ENCODE data around the gene RITA1.

Gene RITA1

DNA sequence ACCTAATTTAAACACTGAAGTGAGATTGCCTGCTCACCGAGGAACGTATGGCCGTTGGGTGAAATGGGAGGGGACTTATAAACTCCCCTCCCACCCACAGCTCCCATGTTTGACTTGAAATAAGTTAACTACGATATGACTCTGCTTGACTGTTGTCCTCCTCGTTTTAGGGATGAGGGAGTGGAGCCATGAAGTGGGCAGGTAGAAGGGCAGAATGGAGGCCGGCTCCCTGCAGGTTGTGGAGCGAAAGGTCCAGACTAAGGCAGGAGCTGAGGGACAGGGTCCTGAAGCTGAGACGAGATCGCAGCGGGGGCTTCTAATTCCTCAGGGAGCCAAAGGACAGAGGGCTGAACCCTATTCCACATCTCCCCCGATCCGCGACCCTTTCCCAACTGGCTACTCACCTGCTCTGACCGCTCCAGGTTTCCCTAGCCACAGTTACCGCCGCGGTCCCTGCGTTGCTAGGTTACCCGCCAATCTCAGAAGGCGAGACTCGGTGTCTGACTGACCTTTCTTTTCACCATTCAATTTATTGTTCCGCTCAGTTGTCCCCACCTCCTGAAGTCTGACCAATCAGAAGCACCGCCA lies 35.2 kb downstream of the RITA1 start:
- Histone ChIP-seq H3K36me3 (ENCODE audit: control insufficient read depth, insufficient read depth, low read length) (no peaks in the 10 kb centered on the region), H3K27ac (ENCODE audit: insufficient read depth, low read depth, low read length, poor library complexity, severe bottlenecking) (no peak overlapping the region), H3K4me1 (ENCODE audit: control insufficient read depth, insufficient read depth, low read length) (peaks cover 6% of the 10 kb centered on the region), H3K9me3 (ENCODE audit: control insufficient read depth, low read length) (no peaks in the 10 kb centered on the region), H3K27me3 (ENCODE audit: control insufficient read depth, insufficient read depth, low read length, poor library complexity, severe bottlenecking) (no peaks in the 10 kb centered on the region), H3K4me3 (ENCODE audit: insufficient read depth, low read depth, low read length) (peak overlapping the region; percentile 56)
- WGBS, 2 experiments, result 9 to 10% methylated on average over 22 to 23 of the region's 23 CpGs

DNA sequence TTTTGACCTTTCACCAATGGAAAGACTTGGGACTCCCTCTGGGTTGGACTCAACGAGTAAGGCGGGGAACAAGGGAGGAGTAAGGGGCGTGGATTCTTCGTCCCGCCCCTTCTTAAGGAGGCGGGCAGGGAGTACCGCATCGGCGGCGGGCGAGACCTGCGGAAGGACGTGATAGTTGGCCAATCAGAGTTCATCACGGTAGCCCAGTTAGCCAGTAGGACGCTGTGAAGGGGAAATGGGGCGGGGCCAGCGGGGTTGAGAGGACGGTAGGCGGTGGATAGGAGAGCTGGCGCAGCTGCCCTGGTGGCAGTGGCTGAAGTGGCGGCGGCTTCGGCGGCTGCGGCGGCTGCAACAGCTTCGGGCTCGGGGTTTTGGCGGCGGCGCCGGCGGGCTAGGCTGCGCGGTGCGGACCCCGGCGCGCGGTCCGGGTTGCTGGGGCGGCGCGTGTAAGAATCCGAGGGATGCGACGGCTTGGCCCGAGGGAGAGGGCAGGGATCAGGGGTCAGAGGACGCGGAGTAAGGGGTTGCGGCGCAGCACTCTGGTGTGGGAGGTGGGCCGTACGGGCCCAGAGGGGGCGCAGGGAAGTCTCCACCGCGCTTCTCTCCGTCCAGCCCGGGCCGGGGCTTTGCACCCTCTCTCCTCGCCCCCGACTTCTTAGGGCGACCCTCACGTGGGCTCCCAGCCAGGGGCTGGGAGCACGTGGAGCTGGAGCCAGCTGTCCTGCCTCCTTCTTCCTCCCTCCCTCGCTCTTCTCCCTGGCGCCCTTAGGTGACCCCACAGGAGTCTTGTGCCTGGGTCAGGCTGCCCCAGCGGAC lies 35.9 kb downstream of the RITA1 start, which contains the start of gene TPCN1:
TSS of gene TPCN1 (plus strand) at position 284 of the 816 bp plus-strand sequence. CDS start 5,389 bp downstream, outside the sequence.
- Histone ChIP-seq H3K9me3 (ENCODE audit: control insufficient read depth, low read length) (no peaks in the 10 kb centered on the region), H3K36me3 (ENCODE audit: control insufficient read depth, insufficient read depth, low read length) (no peaks in the 10 kb centered on the region), H3K4me3 (ENCODE audit: insufficient read depth, low read depth, low read length) (peak within 1 kb of the TSS; percentile 69), H3K27ac (ENCODE audit: insufficient read depth, low read depth, low read length, poor library complexity, severe bottlenecking) (peak within 1 kb of the TSS; percentile 67), H3K4me1 (ENCODE audit: control insufficient read depth, insufficient read depth, low read length) (peaks cover 6% of the 10 kb centered on the region), H3K27me3 (ENCODE audit: control insufficient read depth, insufficient read depth, low read length, poor library complexity, severe bottlenecking) (no peaks in the 10 kb centered on the region)
- WGBS, 2 experiments, result 0 to 1% methylated on average over 68 of the region's 68 CpGs

GRCh38 chr12:113221997-113222729 lies 36.6 kb downstream of the RITA1 start:
- H3K4me3 ChIP-seq (ENCODE audit: insufficient read depth, low read depth, low read length), result peak overlapping the region; percentile 69
- WGBS, 2 experiments, result 37 to 39% methylated on average over 12 of the region's 12 CpGs
- H3K27ac ChIP-seq (ENCODE audit: insufficient read depth, low read depth, low read length, poor library complexity, severe bottlenecking), result peak overlapping the region; percentile 67
- peaks cover 6% of the 10 kb centered on the region for H3K4me1 ChIP-seq (ENCODE audit: control insufficient read depth, insufficient read depth, low read length)
- no peaks in the 10 kb centered on the region for H3K9me3 ChIP-seq (ENCODE audit: control insufficient read depth, low read length)
- no peaks in the 10 kb centered on the region for H3K36me3 ChIP-seq (ENCODE audit: control insufficient read depth, insufficient read depth, low read length)
- no peaks in the 10 kb centered on the region for H3K27me3 ChIP-seq (ENCODE audit: control insufficient read depth, insufficient read depth, low read length, poor library complexity, severe bottlenecking)

DNA sequence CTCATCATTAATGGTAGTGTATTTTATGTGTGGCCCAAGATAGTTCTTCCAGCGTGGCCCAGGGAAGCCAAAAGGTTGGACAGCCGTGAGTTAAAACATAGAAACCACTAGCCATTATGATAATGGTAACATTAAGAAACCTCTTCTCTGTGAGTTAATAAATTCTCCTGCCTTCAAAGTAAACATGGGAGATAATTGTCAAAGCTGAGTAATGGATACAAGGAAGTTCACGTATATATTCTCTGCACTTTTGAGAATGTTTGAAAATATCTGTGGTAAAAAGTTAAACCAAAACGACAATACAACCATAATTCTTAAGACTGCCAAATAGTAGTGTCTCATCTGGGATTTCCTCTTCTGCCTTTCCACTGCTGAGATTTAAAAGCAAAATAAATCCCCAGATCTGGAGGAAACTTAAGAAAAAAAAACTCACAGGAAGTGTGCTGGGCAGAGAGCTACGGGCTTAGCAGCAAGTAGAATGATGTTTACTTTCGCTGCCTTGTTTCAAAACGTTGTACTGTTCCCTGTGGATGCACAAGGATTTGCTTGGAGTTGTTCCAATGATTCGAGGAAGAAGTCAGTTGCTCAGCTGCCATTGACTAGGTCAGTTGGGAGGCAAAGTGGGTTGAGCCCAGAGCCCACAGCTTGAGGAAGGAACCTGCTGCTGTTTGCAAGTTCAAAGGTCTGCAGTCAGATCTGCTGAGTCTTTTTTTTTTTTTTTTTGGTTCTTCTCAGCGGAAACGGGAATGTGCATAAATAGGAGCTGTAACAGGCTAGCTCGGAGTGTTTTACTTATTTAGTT lies 37.4 kb downstream of the RITA1 start:
- Histone ChIP-seq H3K4me3 (ENCODE audit: insufficient read depth, low read depth, low read length) (no peak overlapping the region), H3K27me3 (ENCODE audit: control insufficient read depth, insufficient read depth, low read length, poor library complexity, severe bottlenecking) (no peaks in the 10 kb centered on the region), H3K9me3 (ENCODE audit: control insufficient read depth, low read length) (no peaks in the 10 kb centered on the region), H3K36me3 (ENCODE audit: control insufficient read depth, insufficient read depth, low read length) (no peaks in the 10 kb centered on the region), H3K4me1 (ENCODE audit: control insufficient read depth, insufficient read depth, low read length) (peaks cover 6% of the 10 kb centered on the region), H3K27ac (ENCODE audit: insufficient read depth, low read depth, low read length, poor library complexity, severe bottlenecking) (no peak overlapping the region)
- WGBS, 2 experiments, result 78 to 84% methylated on average over 7 of the region's 11 CpGs

- Histone ChIP-seq H3K4me3 (ENCODE audit: insufficient read depth, low read depth, low read length) (no peak overlapping the region), H3K9me3 (ENCODE audit: control insufficient read depth, low read length) (no peaks in the 10 kb centered on the region), H3K27ac (ENCODE audit: insufficient read depth, low read depth, low read length, poor library complexity, severe bottlenecking) (no peak overlapping the region), H3K4me1 (ENCODE audit: control insufficient read depth, insufficient read depth, low read length) (peaks cover 6% of the 10 kb centered on the region), H3K36me3 (ENCODE audit: control insufficient read depth, insufficient read depth, low read length) (no peaks in the 10 kb centered on the region), H3K27me3 (ENCODE audit: control insufficient read depth, insufficient read depth, low read length, poor library complexity, severe bottlenecking) (no peaks in the 10 kb centered on the region)
- 86 to 94% methylated on average over 4 of the region's 4 CpGs for whole genome bisulfite sequencing, 2 experiments
Measured at GRCh38 chr12:113224955-113225354, 39.4 kb downstream of the RITA1 start.

DNA sequence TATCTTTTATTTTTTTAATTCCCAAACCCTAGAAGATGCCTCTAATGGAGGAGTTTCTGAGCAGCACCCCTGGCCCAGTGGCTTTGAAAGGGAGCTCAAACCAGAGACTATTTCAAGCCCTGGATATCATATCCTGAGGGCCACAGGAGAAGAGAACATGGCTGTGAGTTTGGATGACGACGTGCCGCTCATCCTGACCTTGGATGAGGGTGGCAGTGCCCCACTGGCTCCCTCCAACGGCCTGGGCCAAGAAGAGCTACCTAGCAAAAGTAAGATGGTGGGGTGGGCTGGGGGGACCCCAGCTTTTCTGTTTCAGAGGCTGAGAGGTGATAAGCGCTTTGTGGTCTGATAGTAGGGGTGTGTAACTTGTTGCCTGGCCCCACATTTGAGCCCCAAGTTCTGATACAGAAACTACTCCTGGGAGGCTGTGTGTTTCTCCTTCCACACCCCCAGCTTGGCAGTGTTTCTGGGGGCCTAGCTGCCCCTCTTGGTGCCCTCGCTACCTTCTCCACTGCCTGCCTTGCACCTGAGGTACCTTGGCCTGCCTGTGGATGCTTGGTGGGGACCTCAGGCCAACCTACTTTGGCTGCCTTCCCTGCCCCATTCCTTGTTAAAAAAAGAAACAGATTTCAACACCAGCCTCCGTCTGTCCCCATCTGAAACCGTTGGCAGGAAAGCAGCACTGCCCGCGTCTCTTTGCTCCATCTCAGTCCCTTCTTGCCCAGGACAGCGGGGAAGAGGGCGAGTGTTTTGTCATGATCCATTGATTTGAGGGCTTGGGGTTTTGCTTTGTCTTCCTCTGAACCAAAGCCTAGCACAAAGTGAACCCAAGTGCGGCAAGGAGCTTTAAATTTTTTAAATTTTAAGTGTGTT lies 41.4 kb downstream of the RITA1 start:
- no peaks in the 10 kb centered on the region for H3K27me3 ChIP-seq (ENCODE audit: control insufficient read depth, insufficient read depth, low read length, poor library complexity, severe bottlenecking)
- H3K4me3 ChIP-seq (ENCODE audit: insufficient read depth, low read depth, low read length), result no peak overlapping the region
- 90 to 92% methylated on average over 13 of the region's 13 CpGs for WGBS, 2 experiments
- H3K4me1 ChIP-seq (ENCODE audit: control insufficient read depth, insufficient read depth, low read length), result peaks cover 5% of the 10 kb centered on the region
- H3K36me3 ChIP-seq (ENCODE audit: control insufficient read depth, insufficient read depth, low read length), result peaks cover 5% of the 10 kb centered on the region
- H3K27ac ChIP-seq (ENCODE audit: insufficient read depth, low read depth, low read length, poor library complexity, severe bottlenecking), result no peak overlapping the region
- no peaks in the 10 kb centered on the region for H3K9me3 ChIP-seq (ENCODE audit: control insufficient read depth, low read length)

DNA sequence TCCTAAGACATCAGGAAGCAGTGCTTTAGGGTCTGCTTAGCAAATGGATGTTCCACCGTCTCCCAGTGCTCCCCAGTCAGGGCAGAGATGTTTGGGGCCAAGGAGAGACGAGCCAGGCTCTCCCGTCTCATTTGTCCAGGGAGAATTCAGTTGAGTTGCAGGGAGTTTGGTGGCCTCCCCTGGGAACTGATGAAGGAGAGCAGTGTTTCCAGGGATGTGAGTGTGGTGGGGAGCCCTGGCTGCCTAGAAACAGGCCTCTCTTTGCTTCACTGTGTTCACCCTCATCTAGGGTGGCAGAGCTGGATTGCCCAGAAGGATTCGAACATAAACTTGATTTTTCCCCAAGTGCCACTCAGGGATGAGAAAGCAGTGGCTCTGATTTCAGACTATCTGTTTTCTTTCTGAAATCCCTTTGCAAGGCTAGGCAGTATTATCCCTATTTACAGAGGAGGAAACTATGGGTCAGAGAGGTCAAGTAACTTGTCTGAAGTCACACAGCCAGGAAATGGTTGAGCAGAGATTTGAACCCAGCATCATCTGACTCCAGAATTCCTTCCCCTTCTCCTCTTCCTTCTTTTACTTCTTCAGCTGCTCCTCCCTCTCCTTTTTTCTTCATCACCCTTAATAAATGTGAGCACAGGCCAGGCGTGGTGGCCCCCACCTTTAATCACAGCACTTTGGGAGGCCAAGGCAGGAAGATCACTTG lies 42.3 kb downstream of the RITA1 start:
- Histone ChIP-seq H3K4me1 (ENCODE audit: control insufficient read depth, insufficient read depth, low read length) (peaks cover 5% of the 10 kb centered on the region), H3K4me3 (ENCODE audit: insufficient read depth, low read depth, low read length) (no peak overlapping the region), H3K36me3 (ENCODE audit: control insufficient read depth, insufficient read depth, low read length) (peaks cover 5% of the 10 kb centered on the region), H3K27ac (ENCODE audit: insufficient read depth, low read depth, low read length, poor library complexity, severe bottlenecking) (no peak overlapping the region), H3K27me3 (ENCODE audit: control insufficient read depth, insufficient read depth, low read length, poor library complexity, severe bottlenecking) (no peaks in the 10 kb centered on the region), H3K9me3 (ENCODE audit: control insufficient read depth, low read length) (no peaks in the 10 kb centered on the region)
- 93 to 95% methylated on average over 5 of the region's 5 CpGs for WGBS, 2 experiments

DNA sequence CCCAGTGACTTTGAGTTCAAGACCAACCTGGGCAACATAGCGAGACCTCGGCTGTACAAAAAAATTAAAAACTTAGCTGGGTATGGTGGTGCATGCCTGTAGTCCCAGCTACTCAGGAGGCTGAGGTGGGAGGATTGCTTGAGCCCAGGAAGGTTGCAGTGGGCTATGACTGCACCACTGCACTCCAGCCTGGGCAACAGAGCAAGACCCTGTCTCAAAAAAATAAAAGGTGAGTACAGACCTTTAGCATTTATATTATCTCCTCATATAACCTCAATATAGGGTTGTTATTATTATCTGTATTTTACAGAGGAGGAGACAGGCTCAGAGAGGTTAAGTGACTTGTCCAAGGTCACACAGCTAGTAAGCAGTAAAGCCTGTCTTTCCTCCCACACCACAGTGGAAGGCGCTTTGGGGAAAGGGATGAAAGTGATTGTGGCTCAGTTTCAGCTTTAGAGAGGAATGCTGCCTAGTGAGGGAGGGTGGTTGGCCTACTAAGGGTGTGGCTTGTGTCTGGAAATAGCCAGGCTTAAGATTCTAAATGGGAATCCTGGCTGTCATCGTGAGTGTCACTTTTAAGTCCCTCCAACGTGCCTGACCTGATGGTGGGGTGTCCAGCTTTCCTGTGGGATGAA lies 43.0 kb downstream of the RITA1 start:
- Histone ChIP-seq H3K4me1 (ENCODE audit: control insufficient read depth, insufficient read depth, low read length) (peaks cover 5% of the 10 kb centered on the region), H3K9me3 (ENCODE audit: control insufficient read depth, low read length) (no peaks in the 10 kb centered on the region), H3K27me3 (ENCODE audit: control insufficient read depth, insufficient read depth, low read length, poor library complexity, severe bottlenecking) (no peaks in the 10 kb centered on the region), H3K27ac (ENCODE audit: insufficient read depth, low read depth, low read length, poor library complexity, severe bottlenecking) (no peak overlapping the region), H3K4me3 (ENCODE audit: insufficient read depth, low read depth, low read length) (no peak overlapping the region), H3K36me3 (ENCODE audit: control insufficient read depth, insufficient read depth, low read length) (peaks cover 5% of the 10 kb centered on the region)
- 81 to 88% methylated on average over 5 of the region's 5 CpGs for WGBS, 2 experiments
